Measurements from ENCODE around the gene IGFBP7.

IGFBP7 gene

DNA sequence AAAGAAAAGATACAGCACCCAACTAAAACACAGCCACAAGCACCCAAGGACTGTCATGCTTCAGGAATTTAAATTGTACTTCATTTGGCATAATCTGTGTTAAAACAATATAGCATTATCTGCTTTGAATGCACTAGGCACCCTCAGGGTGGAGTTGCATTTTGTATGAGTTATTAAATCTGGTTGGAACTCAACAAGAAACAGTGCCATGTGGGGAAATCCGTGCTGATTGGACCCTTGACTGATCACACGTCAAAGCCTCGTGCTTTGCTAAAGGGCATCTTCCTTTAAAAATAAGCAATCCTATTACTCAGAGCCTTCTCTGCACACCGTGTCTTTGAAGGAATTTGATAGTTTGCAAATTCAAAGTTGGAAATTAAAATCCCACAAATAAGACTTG lies 35.4 kb downstream of the IGFBP7 start:
- Histone ChIP-seq H4K12ac (ENCODE audit: low read depth, low read length) (no peak overlapping the region), H3K79me2 (ENCODE audit: control insufficient read depth, insufficient read depth, low read length, poor library complexity) (peaks cover 2% of the 10 kb centered on the region), H4K8ac (ENCODE audit: low read depth, low read length) (no peak overlapping the region), H3K27ac (ENCODE audit: low read depth, low read length) (no peak overlapping the region), H3K4me3 (ENCODE audit: low read depth, low read length) (no peak overlapping the region), H3K36me3 (ENCODE audit: control insufficient read depth in 1 of 2, insufficient read depth in 2 of 2, low read length in 2 of 2) (peaks cover 8 to 15% of the 10 kb centered on the region in 2 experiments), H3K4me1 (ENCODE audit: control insufficient read depth in 1 of 2, insufficient read depth in 2 of 2, low read length in 2 of 2) (peaks cover 6 to 9% of the 10 kb centered on the region in 2 experiments), H2BK5ac (ENCODE audit: low read depth, low read length, poor library complexity) (no peak overlapping the region), H3K27me3 (ENCODE audit: insufficient read depth, low read length) (no peaks in the 10 kb centered on the region), H3K14ac (ENCODE audit: low read length) (no peak overlapping the region), H4K91ac (ENCODE audit: low read depth, low read length) (no peak overlapping the region), H3K23ac (ENCODE audit: low read length) (no peak overlapping the region), H2AFZ (ENCODE audit: insufficient read depth, low read length, poor library complexity) (no peak overlapping the region), H3K4me2 (ENCODE audit: low read length) (no peak overlapping the region), H3K4ac (ENCODE audit: low read depth, low read length) (no peak overlapping the region), H3K9ac (ENCODE audit: low read length) (no peak overlapping the region), H3K79me1 (ENCODE audit: low read length) (peaks cover 21% of the 10 kb centered on the region), H3K18ac (ENCODE audit: low read length) (no peak overlapping the region), H2AK5ac (ENCODE audit: low read length) (no peak overlapping the region), H2BK12ac (ENCODE audit: low read length) (no peak overlapping the region), H3K9me3 (ENCODE audit: insufficient read depth, low read depth, low read length) (no peaks in the 10 kb centered on the region), H2BK120ac (ENCODE audit: insufficient read depth, low read length, poor library complexity) (no peak overlapping the region)
- WGBS (ENCODE audit: extremely low coverage, insufficient coverage, insufficient read length), result no CpG with 5 or more reads among the region's 4 CpGs
- no peak for DNase-seq

GRCh38 chr4:57073559-57073958 lies 36.6 kb downstream of the IGFBP7 start:
- peaks cover 6 to 11% of the 10 kb centered on the region in 2 experiments for H3K4me1 ChIP-seq (ENCODE audit: control insufficient read depth in 1 of 2, insufficient read depth in 2 of 2, low read length in 2 of 2)
- no peak overlapping the region for H3K14ac ChIP-seq (ENCODE audit: low read length)
- no peaks in the 10 kb centered on the region for H3K9me3 ChIP-seq (ENCODE audit: insufficient read depth, low read depth, low read length)
- no peak overlapping the region for H3K27ac ChIP-seq (ENCODE audit: low read depth, low read length)
- no peak overlapping the region for H2BK5ac ChIP-seq (ENCODE audit: low read depth, low read length, poor library complexity)
- H3K9ac ChIP-seq (ENCODE audit: low read length), result no peak overlapping the region
- no CpG with 5 or more reads among the region's 5 CpGs for WGBS (ENCODE audit: extremely low coverage, insufficient coverage, insufficient read length)
- peak in 1 of 2 donors; percentile 42 for DNase-seq
- no peak overlapping the region for H2AFZ ChIP-seq (ENCODE audit: insufficient read depth, low read length, poor library complexity)
- no peak overlapping the region for H4K8ac ChIP-seq (ENCODE audit: low read depth, low read length)
- no peak overlapping the region for H4K12ac ChIP-seq (ENCODE audit: low read depth, low read length)
- no peak overlapping the region for H2AK5ac ChIP-seq (ENCODE audit: low read length)
- no peak overlapping the region for H3K4ac ChIP-seq (ENCODE audit: low read depth, low read length)
- H3K27me3 ChIP-seq (ENCODE audit: insufficient read depth, low read length), result no peaks in the 10 kb centered on the region
- peaks cover 17% of the 10 kb centered on the region for H3K79me1 ChIP-seq (ENCODE audit: low read length)
- H3K18ac ChIP-seq (ENCODE audit: low read length), result no peak overlapping the region
- H3K79me2 ChIP-seq (ENCODE audit: control insufficient read depth, insufficient read depth, low read length, poor library complexity), result peaks cover 1% of the 10 kb centered on the region
- no peak overlapping the region for H3K23ac ChIP-seq (ENCODE audit: low read length)
- H3K4me3 ChIP-seq (ENCODE audit: low read depth, low read length), result no peak overlapping the region
- no peak overlapping the region for H2BK12ac ChIP-seq (ENCODE audit: low read length)
- H3K4me2 ChIP-seq (ENCODE audit: low read length), result no peak overlapping the region
- no peak overlapping the region for H2BK120ac ChIP-seq (ENCODE audit: insufficient read depth, low read length, poor library complexity)
- peaks cover 10 to 22% of the 10 kb centered on the region in 2 experiments for H3K36me3 ChIP-seq (ENCODE audit: control insufficient read depth in 1 of 2, insufficient read depth in 2 of 2, low read length in 2 of 2)
- H4K91ac ChIP-seq (ENCODE audit: low read depth, low read length), result no peak overlapping the region

GRCh38 chr4:57071326-57071725 lies 38.9 kb downstream of the IGFBP7 start:
- Histone ChIP-seq H3K4me1 (ENCODE audit: control insufficient read depth in 1 of 2, insufficient read depth in 2 of 2, low read length in 2 of 2) (peaks cover 0 to 4% of the 10 kb centered on the region in 2 experiments), H3K9me3 (ENCODE audit: insufficient read depth, low read depth, low read length) (no peaks in the 10 kb centered on the region), H3K27ac (ENCODE audit: low read depth, low read length) (no peak overlapping the region), H4K8ac (ENCODE audit: low read depth, low read length) (no peak overlapping the region), H3K79me1 (ENCODE audit: low read length) (peaks cover 8% of the 10 kb centered on the region), H3K23ac (ENCODE audit: low read length) (no peak overlapping the region), H4K91ac (ENCODE audit: low read depth, low read length) (no peak overlapping the region), H3K4me2 (ENCODE audit: low read length) (no peak overlapping the region), H2AK5ac (ENCODE audit: low read length) (no peak overlapping the region), H3K4ac (ENCODE audit: low read depth, low read length) (no peak overlapping the region), H2BK5ac (ENCODE audit: low read depth, low read length, poor library complexity) (no peak overlapping the region), H3K36me3 (ENCODE audit: control insufficient read depth in 1 of 2, insufficient read depth in 2 of 2, low read length in 2 of 2) (peaks cover 11 to 20% of the 10 kb centered on the region in 2 experiments), H3K14ac (ENCODE audit: low read length) (no peak overlapping the region), H3K27me3 (ENCODE audit: insufficient read depth, low read length) (no peaks in the 10 kb centered on the region), H3K18ac (ENCODE audit: low read length) (no peak overlapping the region), H2BK12ac (ENCODE audit: low read length) (no peak overlapping the region), H3K9ac (ENCODE audit: low read length) (no peak overlapping the region), H4K12ac (ENCODE audit: low read depth, low read length) (no peak overlapping the region), H2BK120ac (ENCODE audit: insufficient read depth, low read length, poor library complexity) (no peak overlapping the region), H2AFZ (ENCODE audit: insufficient read depth, low read length, poor library complexity) (no peak overlapping the region), H3K4me3 (ENCODE audit: low read depth, low read length) (no peak overlapping the region), H3K79me2 (ENCODE audit: control insufficient read depth, insufficient read depth, low read length, poor library complexity) (peaks cover 1% of the 10 kb centered on the region)
- no CpG with 5 or more reads among the region's 2 CpGs for WGBS (ENCODE audit: extremely low coverage, insufficient coverage, insufficient read length)
- DNase-seq, result no peak

- H3K36me3 ChIP-seq (ENCODE audit: control insufficient read depth in 1 of 2, insufficient read depth in 2 of 2, low read length in 2 of 2), result peaks cover 16 to 23% of the 10 kb centered on the region in 2 experiments
- no peak overlapping the region for H4K8ac ChIP-seq (ENCODE audit: low read depth, low read length)
- H3K4me2 ChIP-seq (ENCODE audit: low read length), result no peak overlapping the region
- no peak overlapping the region for H3K18ac ChIP-seq (ENCODE audit: low read length)
- H2AFZ ChIP-seq (ENCODE audit: insufficient read depth, low read length, poor library complexity), result no peak overlapping the region
- no peak overlapping the region for H3K14ac ChIP-seq (ENCODE audit: low read length)
- H3K23ac ChIP-seq (ENCODE audit: low read length), result no peak overlapping the region
- H3K27ac ChIP-seq (ENCODE audit: low read depth, low read length), result no peak overlapping the region
- H3K9ac ChIP-seq (ENCODE audit: low read length), result no peak overlapping the region
- H3K27me3 ChIP-seq (ENCODE audit: insufficient read depth, low read length), result no peaks in the 10 kb centered on the region
- WGBS (ENCODE audit: extremely low coverage, insufficient coverage, insufficient read length), result no CpG with 5 or more reads among the region's 2 CpGs
- H2BK12ac ChIP-seq (ENCODE audit: low read length), result no peak overlapping the region
- H4K12ac ChIP-seq (ENCODE audit: low read depth, low read length), result no peak overlapping the region
- no peaks in the 10 kb centered on the region for H3K79me2 ChIP-seq (ENCODE audit: control insufficient read depth, insufficient read depth, low read length, poor library complexity)
- no peak overlapping the region for H3K4ac ChIP-seq (ENCODE audit: low read depth, low read length)
- no peak for DNase-seq
- peaks cover 6 to 9% of the 10 kb centered on the region in 2 experiments for H3K4me1 ChIP-seq (ENCODE audit: control insufficient read depth in 1 of 2, insufficient read depth in 2 of 2, low read length in 2 of 2)
- no peak overlapping the region for H2AK5ac ChIP-seq (ENCODE audit: low read length)
- H4K91ac ChIP-seq (ENCODE audit: low read depth, low read length), result no peak overlapping the region
- no peak overlapping the region for H3K4me3 ChIP-seq (ENCODE audit: low read depth, low read length)
- H2BK5ac ChIP-seq (ENCODE audit: low read depth, low read length, poor library complexity), result no peak overlapping the region
- peaks cover 7% of the 10 kb centered on the region for H3K79me1 ChIP-seq (ENCODE audit: low read length)
- H2BK120ac ChIP-seq (ENCODE audit: insufficient read depth, low read length, poor library complexity), result no peak overlapping the region
- no peaks in the 10 kb centered on the region for H3K9me3 ChIP-seq (ENCODE audit: insufficient read depth, low read depth, low read length)
These were observed 39.7 kb downstream of the IGFBP7 start for GRCh38 chr4:57070461-57070860.

Data from trophoblast cell (in vitro differentiated cells and primary cell).